Fibroblast of the conjunctiva (primary cell): ENCODE data around the gene C7orf25.
"Not testable (repeated sequence)": the region's sequence is repeated elsewhere in the genome, so short reads cannot be mapped to it uniquely, and the experiment has no call there.

Experiments
- DNase-seq: peaks from one replicate; pipeline ENCODE4 v3.0.0-alpha.2; 2010; ENCODE audit warnings: low read depth

C7orf25 gene

GRCh38 chr7:42929449-42929848 lies 17.6 kb upstream of the C7orf25 start:
- no peak for DNase-seq

DNA sequence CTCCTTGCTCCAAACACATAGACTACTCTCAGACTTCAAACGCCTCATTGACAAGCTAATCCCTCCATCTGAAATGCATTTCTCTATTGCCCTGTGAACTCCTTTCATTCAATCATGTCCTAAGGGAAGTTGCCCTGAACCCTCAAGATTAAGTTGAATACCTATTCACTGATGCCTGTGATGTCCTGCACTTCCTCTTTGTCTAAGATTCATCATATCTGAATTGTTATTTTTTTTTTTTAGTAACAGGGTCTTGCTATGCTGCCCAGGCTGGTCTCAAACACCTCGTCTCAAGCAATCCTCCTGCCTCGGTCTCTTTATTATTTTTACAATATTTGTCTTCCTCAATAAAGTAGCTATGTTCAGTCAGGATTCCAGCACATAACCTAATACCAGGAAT lies 16.9 kb upstream of the C7orf25 start:
- no peak for DNase-seq

DNA sequence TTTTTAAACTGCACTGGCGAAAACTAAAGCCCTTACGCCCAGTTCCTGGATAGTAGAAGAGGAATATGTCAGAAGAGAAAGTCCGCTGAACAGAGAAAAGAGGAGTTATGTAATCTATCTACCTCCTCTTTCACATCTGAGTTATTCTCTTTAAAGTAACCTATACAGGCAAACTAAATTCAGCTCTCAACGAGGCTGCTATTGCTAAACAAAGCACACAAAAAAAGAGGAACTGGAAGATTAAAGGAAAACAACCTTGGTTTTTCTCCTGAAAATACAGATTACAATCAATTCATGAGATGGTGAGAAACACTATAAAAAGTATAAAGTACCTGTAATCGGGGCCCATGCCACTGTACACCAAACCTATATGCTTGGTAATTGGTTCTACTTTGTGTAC lies 14.3 kb upstream of the C7orf25 start:
- DNase-seq: no peak

- no peak for DNase-seq
Observed at GRCh38 chr7:42925630-42926029, 13.8 kb upstream of the C7orf25 start.

DNA sequence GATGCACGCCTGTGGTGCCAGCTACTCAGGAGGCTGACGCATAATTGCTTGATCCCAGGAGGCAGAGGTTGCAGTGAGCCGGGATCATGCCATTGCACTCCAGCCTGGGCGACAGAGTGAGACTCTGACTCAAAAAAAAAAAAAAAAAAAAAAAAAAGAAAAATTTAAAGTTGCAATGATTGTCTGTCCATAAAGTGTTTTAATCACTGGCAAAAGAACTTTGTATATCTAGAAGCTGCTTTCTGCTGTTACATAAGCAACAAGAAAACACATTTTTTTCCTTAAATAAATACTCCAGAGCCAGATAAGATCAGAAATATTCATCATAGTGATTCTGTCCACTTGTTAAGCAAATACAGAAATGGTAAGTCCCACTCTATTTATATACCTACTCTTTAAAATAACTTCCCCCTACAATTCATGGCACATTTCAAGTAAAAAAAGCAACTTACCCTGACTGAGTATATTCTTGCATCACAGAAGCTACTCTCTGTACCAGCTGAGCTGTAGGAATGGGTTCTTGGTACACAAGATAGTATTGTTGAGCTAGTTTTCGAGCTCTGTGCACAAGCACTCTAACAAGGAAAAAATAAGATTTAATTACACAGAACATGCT lies 12.5 kb upstream of the C7orf25 start:
- DNase-seq: no peak

DNA sequence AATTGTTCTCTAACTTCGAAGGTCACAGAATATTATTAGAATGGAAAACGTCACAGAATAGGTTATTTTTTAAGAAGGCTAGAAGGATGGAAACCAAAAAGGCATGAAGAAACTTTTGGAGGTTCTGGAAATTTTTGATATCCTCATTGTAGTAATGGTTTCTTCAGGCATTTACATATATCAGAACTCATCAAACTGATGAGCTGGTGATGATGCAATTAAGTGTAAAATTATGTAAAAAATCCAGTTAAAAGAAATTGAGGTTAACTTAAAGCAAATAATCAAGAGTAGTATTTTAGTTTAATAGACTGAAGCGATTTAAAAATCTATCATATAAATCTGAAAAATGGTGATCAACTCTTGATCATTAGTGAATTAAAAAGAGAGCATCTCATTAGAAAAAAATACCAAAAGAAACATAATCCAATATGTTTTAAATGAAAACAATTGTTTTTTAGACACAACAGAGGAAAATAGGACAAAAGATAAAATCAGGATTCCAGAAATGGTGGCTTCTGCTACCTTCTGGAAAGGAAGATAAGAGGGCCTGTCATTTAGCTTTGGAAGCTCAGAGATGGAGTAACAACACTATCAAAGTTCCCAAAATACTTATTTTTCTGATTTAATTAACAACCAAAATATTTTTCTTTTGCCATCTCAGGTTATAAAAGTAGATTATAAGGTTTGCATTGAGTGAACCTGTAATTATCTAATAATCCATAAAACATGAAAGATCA lies 10.3 kb upstream of the C7orf25 start:
- no peak for DNase-seq

GRCh38 chr7:42915356-42915755 lies 3.5 kb upstream of the C7orf25 start:
- DNase-seq: no peak

DNA sequence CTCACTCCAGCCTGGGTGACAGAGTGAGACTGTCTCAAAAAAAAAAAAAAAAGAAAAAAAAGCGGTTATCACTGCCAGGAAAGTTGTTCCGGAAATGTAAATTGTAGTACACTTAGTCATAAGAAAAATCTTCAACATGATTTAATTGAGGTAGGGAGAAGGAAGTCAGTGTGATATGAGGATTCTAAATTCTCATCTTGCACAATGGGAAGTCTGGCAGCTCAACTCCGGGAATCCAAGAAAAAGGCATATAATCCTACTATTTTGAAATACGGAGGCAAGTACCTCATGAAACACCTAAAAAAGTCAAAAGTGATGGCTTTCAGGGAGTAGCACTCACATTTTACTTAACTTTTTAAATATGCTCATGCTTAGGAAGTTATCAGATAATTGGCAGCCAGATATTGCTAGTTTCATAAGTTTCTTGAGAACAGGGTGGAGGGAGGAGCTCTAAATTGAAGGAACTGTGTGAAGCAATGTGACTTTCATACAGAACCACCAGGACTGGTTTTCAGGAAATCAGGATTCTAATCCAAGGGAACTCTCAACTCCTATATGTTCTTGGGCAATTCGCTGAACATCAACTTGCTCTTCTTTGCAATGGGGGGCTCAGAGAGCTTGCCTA lies 2.7 kb upstream of the C7orf25 start:
- no peak for DNase-seq

GRCh38 chr7:42914009-42914408 lies 2.1 kb upstream of the C7orf25 start:
- no peak for DNase-seq

DNA sequence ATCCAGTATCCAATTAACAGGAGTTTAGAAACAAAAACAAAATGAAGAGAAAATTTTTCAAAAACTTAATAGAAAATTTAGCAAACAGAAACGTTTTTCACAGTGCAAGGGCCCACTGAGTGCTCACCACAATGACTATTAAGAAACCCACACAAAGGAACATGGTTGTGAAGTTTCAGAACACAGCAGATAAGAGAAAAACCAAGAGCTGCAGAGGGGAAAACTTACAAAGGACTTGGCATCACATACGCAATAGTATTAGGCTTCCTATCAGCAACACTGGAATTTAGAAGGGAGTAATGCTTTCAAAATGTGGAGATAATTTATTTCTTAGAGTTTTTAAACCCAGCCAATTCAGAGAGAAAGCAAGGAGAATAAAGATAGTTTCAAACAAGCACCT lies 1.7 kb upstream of the C7orf25 start:
- no peak for DNase-seq

GRCh38 chr7:42910306-42910705 lies 1.6 kb downstream of the C7orf25 start:
- DNase-seq: no peak

- no peak for DNase-seq
Observed at GRCh38 chr7:42907316-42907715, 4.6 kb downstream of the C7orf25 start.

DNA sequence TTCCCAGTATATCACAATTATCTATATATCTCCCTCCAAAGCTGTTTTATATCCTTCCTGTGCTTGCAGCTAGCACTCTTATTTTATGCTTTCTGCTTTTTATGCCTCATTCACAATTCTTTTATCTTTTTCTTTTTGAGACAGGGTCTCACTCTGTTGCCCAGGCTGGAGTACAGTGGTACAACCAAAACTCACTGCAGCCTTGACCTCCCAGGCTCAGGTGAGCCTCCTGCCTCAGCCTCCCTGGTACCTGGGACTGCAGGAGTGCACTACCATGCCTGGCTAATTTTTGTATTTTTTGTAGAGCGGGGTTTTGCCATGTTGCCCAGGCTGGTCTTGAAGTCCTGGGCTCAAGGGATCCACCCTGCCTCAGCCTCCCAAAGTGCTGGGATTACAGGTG lies 5.7 kb downstream of the C7orf25 start:
- no peak for DNase-seq

GRCh38 chr7:42902331-42902730 lies 9.5 kb downstream of the C7orf25 start:
- no peak for DNase-seq

GRCh38 chr7:42900842-42901241 lies 11.0 kb downstream of the C7orf25 start:
- no peak for DNase-seq

GRCh38 chr7:42893346-42894240 lies 18.3 kb downstream of the C7orf25 start:
- DNase-seq: no peak

DNA sequence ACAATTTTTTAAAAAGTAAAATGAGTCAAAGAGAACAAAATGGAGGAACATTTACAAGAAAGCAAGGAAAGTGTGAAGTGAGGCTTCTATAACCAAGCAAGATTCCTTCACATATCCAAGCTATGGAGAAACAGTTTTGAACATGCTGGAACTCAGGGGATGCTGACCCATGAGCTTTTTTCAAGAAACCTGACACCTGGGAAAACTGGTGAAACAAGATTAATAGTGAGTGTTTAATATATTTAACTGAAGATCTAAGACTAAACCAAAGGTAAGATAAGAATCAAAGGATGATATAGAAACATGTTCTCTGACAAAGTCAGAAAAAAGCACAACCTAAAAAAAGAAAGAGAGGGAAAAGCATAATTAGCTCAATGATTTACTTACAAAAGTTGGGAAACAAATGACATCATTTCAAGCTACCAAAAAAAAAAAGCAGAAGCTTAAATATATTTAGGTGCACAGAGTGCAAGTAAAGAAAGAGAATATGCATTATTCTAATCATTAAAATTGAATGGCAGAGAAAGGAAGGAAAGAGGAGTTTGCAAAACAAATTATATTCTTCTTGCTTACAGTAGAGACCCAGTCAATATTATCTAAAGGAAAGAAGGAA lies 24.9 kb downstream of the C7orf25 start:
- no peak for DNase-seq

DNA sequence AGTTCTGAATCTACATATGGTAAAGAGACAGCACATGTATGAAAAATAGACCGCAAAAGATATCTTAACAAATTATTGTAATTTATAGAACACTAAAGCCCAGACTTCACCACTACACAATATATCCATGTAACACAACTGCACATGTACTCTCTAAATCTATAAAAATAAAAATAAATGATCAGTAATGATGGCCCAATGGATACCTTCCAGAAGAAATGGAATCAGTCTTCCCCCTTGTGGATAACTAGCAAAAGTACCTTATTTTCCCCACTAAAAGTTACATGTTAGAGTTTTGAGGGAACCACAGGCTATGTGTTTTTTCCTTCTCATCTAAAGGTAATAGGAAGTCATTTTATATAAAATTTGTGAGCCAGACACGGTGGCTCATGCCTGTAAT lies 25.7 kb downstream of the C7orf25 start:
- DNase-seq: no peak

DNA sequence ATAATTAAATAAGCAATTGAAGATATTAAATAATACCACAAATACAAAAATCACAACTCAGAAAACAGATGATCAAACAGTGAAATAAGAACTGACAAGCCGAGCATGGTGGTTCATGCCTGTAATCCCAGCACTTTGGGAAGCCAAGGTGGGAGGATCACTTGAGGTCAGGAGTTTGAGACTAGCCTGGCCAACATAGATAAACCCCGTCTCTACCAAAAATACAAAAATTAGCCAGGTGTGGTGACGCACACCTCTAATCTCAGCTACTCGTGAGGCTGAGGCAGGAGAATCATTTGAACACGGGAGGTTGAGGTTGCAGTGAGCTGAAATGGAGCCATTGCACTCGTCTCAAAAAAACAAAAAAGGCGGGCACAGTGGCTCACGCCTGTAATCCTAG lies 26.7 kb downstream of the C7orf25 start:
- not testable (repeated sequence) for DNase-seq

DNA sequence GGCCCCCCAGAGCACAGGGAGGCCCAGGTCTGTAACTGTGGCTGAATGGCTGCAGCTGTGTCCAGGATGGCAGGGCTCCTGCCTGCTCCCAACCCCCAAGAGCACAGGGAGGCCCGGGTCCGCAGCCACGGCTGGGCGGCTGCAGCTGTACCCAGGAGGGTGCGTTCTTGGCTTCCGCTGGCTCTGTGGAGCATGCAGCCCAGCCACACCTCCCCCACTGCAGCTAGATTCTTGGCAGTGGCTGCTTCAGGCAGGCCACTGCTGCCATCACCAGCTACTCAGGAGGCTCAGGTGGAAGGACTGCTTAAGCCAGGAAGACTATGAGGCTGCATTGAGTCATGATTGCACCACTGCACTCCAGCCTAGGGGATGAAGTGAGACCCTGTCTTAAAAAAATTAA lies 27.9 kb downstream of the C7orf25 start:
- no peak for DNase-seq

GRCh38 chr7:42880392-42880791 lies 31.5 kb downstream of the C7orf25 start:
- DNase-seq: no peak

DNA sequence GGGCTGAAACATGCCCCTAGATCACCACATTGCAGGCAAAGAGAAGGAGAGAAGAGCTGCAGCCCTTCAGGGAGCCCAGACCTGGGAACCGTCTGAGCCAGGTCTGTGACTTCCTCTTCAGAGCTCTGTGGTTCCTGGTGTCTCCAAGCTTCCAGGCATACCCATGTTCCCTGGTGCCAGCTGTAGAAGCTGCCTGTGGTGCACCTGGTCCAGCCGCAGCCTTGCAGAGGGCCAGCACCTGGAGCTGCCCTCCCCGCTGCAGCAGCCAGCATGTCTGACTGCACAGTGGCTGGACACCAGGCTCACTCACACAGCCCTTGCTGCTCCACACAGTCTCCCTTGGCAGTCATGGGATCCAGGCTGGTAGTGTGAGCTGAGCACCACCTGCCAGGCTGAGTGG lies 33.6 kb downstream of the C7orf25 start:
- no peak for DNase-seq
